GM21576 (cell line): ENCODE data around the gene KCNN2.

ENCODE experiments used
- ATAC-seq: cut with Tn5 transposase; IDR thresholded peaks from one replicate; pipeline ENCODE4 v1.9.1; 2021; ENCODE audit warnings: mild to moderate bottlenecking, moderate library complexity; ENCODE audit not compliant: unreplicated experiment

Gene KCNN2

DNA sequence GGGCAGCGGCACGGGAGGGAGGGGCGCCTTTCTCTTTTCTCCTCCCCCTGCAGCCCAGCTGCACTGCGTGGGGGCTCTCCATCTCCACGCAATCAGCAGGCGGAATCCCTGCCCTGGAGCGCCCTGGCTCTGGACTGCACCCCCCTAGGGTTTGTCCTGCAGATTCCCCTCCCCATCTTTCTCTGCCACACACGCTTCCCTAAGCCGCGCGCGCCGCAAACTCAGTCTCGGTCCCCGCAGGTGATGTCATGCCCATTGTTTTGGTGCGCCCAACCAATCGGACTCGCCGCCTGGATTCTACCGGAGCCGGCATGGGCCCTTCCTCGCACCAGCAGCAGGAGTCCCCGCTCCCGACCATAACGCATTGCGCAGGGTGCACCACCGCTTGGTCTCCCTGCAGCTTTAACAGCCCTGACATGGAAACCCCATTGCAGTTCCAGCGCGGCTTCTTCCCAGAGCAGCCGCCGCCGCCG, at the start of gene KCNN2:
Gene KCNN2 (plus strand): TSS at position 347 of the 473 bp plus-strand sequence. CDS start 70 bp downstream, at position 417.
- ATAC-seq, result peak; percentile 62

DNA sequence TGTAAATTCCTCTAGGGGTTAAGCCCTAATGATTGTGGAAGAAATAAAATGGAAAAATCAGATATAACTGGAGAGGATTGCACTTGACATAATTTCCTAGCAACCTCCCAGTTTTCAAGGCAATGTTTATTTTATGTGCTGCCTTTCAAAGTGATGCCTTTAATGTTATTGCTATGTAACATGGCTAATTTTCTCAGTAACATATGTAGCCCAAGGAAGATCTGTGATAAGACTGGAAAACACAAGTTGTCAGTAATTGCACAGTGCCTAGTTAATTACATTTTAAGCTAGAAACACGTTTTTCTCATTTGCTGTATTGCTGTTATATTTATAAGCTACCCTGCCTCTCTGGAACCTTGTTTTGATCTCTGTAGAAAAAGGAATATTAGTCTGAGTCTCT, 49.2 kb upstream of the KCNN2 start:
- no peak for ATAC-seq

DNA sequence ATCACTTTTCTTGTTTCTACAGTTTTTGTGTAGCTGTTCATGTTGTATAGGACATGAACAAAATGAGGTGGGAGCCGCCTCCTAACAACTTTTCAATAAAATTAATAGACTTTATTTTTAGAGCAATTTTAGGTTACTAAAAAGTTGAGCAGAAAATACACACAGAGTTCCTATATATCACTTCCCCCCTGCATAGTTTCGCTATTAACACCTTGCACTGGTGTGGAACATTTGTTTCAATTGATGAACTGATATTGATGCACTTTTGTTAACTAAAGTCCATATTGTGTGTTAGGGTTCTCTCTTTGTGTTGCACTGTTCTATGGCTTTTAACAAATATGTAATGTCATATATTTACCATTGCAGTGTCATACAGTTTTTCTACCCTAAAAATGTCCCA, 47.8 kb upstream of the KCNN2 start:
- no peak for ATAC-seq

DNA sequence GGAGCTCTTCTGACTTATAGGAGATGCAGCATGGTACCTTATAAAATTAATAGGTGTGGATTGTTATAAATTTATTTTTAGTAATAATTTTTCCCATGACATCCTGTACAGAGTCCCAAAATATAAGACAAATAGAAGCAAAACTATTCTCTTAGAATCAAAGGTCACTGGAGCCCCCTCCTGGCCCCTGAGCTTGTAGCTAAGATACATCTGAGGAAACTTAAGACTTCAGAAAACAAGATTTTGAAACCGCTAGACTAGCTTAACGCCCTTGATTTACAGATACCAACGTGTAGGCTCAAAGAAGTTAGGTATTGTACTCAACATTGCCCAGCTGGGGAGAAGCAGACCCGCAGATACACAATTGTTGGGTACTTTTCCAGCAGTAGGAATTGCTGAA, 45.7 kb upstream of the KCNN2 start:
- no peak for ATAC-seq

DNA sequence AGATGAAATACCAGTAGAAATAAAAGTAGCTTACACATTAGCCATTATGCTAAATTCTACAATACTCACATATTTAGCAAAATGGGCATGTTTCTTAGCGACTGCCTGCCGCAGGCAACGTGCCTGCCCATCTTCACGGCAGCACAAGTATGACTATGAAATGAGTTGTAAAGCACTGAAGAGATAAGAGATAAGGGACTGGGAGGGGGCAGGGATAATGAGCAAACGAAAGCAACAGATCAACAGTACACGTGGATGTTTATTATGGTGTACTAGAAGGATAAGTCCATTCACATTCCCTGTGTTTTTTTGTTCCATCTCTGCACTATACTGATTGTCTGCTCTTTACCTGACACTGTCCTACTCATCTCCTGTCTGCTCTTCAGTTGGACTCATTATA, 44.1 kb upstream of the KCNN2 start:
- no peak for ATAC-seq

DNA sequence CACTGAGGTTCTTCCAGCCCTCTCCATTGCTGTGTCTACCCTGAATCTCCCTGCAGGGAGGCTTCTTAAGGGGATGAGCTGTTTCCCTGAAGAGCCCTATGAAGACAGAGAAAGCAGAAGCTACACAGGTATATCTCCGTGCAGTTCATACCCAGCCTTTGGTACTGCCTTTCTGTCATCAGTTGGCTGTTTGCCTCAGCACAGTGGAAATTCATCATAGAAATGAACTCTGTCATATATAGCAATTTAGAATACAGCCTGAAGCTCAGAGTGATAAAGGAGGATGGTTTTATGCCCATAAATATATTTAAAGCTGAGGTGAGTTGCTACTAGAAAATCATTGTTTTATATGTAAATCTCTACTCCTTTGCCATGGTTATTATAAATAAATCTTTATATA, 42.6 kb upstream of the KCNN2 start:
- no peak for ATAC-seq

DNA sequence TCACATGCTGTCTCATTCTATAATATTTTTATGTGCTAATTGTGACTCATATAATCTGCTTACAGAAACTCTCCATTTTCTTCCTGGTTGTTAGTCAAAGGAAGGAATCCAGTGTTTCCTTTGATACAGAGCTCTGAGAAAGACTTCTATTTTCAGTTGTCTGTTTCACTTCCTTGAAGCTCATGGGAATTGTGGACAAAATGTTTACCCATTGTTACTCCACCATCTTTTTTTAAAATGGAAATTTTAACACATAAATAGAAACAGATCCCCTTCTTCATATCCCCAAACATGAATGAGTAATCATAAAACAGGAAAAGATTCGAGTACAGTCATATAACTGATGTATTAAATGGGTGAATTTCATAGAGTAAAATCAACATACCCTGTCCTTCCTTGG, 42.0 kb upstream of the KCNN2 start:
- no peak for ATAC-seq

DNA sequence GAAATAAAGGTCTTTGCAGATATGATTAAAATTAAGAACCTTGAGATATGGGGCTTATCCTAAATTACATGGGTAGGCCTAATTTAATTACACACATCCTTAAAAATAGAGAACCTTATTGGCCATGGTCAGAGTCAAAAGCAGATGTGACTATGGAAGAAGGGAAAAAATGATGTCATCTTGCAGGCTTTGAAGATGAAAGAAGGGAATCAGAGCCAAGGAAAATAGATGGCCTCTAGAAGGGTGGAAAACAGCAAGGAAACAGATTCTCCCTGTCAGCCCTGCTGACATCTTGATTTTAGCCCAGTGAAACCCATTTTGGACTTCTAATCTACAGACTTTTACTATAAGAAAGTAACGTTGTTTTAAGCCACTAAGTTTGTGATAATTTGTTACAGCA, 37.6 kb upstream of the KCNN2 start:
- no peak for ATAC-seq

DNA sequence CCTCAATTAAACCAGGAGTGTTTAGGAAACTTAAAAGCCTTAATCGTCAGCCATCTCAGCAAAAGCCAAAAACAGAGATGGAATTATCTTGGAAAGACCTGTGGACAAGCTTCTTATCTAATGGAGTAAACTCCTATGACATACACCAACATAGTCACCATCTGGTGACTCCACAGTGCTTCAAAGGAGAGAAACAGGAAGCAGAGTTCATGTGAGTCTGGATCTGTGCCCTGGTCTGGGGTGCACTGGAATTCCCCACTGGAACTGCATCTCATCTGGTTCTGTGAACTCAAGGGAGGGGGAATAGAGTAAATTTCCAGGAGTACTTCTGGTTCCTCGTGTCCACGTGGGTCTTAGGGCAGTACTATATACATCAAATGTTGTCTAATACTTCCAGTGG, 36.3 kb upstream of the KCNN2 start:
- ATAC-seq, result no peak

DNA sequence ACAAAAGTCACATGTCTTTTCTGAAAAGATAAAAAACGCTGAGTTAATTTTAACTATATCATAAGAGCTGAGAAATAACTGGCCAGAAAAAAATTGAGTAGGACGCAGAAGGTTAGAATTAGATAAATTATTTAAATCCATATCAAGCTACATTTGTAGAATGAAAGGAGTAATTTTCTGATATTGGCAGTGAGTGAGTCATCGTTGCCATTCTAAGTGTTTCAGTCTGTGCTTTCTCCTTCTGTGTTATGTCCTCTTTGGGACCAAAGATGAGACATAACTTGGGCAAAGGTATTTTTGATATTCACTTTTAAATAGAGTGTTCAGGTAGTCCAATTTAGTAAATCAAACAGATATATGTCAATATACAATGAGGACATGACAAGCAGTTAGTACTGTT, 34.4 kb upstream of the KCNN2 start:
- no peak for ATAC-seq

DNA sequence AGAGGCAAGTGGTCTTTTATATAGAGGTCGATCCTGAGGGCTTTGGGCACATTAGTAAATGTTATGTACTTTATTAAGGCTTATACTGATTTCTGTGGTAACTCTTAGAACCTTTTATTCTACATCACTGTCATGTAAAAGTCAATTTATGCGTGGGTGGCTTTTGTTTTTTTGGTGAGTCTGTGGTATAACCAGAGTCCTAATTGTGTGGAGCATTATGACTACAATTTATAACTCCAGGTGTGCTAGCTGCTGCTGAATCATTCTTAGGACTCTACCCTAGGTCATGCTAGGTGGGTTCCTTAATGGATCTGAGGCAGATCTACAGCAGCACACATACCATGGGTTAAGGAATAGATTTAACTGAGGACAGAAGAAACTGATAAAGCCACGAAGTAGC, 33.9 kb upstream of the KCNN2 start:
- no peak for ATAC-seq

DNA sequence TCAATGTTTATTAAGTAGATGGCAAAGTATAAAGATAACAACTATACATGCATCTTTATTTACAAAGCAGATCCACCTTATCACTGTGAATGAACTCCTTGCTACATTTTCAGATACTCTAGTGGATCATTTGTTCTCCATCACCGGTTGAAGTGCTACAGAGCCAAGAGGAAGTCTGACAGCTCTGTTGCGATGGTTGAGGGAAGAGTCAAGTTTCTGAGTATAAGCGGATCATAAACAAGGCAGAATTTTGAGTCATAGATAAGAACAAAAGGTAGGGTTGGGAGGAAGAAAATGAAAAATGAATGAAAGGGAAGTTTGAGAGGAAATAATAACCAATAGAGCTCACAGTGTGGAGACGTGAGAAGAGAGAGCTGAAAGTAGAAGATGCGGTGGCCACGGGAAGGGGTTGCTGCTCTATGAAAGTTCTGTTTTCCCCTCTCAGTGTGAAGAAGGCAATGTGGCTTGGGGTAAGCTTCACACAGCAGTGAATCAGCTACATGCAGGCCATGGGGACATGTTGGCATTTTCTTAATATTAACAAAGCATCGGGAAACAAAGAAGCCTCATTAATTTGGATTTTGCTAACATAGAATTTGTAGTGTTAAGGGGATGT, 30.8 kb upstream of the KCNN2 start:
- no peak for ATAC-seq

DNA sequence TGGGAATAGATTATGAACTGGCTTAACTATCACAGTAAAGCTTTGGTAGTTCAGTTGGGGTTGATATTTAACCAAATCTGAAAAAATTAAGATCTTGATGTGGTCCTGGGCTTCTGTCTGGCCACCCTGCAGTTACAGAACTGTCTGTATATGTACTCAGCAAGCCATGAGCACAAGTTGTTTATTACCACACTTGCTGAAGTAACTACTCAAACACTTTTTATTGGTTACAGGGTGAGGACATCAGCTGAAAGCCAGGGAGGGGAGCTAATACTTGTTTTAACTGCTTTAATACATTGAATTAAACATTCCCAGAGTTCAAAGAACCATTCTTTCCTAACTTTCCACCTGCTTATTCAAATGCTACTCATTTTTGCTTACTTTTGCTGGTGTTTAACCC, 29.4 kb upstream of the KCNN2 start:
- no peak for ATAC-seq

DNA sequence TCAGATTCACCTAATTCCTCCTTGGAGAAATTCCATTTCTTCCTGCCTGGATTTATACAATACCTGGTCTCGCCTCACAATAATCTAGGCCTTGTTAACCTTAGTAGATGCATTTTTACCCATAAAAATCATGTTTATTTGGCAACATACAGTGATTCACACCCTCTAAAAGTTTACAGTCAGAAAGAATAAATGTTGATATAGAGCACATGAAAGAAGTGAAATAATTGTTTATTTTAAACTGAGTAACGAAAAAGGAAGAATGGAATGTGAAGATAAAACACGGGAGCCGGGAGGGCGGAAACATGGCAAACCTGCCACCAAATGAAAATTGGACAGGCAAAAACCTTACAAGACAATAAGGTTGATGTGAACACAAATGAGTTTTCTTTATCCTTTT, 28.9 kb upstream of the KCNN2 start:
- no peak for ATAC-seq

DNA sequence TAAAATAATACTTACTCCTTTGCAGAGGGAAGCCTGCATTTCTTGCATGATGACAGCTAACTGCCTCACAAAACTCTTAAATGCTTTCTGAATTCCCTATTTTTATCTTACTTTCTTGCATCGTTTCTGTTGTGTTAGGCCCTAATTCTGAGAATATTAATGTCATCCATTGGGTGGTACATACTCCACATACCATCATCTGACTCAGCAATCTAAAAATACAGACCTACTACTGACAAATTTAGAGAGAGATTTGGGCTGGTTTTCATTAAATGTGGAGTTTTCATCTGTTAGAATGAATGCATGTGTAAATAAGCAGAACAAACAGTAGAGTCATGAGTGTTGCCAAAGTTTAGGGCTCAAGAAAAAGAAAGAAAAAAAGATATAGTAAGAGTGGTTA, 26.5 kb upstream of the KCNN2 start:
- ATAC-seq, result no peak

DNA sequence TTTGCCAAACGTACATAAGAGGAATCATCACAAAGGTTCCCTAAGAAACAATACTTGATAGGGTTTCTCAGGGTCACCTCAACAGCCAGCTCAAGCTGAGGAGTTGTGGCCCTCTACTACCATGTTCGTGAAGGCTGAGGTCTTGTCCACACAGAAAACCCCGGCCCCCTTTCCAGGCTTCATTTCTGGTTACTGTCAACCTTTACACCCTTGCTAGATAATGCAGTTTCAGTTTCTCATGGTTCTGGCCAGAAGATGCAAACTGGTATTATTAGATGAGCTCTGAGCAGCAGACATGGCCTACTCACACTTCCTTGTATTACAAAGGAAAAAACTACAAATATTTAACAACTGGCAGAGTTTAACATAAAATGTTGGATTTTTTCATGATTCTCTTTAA, 22.8 kb upstream of the KCNN2 start:
- no peak for ATAC-seq

DNA sequence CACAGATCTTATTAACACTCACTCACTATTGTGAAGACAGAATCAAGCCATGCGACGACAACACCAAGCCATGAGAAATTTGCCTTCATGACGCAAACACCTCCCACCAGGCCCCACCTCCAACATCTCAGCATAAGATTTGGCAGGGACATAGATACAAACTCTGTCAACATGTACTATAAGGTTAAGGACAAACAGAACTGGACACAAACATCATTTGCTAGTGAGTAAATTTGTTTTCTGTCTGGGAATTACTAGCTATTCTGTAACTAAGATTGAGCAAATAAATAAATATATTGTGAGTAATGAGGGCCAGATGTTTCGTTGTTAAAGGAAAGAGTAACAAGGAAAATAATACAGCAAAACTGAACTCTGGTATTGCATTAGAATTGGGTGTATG, 15.7 kb upstream of the KCNN2 start:
- ATAC-seq, result no peak

DNA sequence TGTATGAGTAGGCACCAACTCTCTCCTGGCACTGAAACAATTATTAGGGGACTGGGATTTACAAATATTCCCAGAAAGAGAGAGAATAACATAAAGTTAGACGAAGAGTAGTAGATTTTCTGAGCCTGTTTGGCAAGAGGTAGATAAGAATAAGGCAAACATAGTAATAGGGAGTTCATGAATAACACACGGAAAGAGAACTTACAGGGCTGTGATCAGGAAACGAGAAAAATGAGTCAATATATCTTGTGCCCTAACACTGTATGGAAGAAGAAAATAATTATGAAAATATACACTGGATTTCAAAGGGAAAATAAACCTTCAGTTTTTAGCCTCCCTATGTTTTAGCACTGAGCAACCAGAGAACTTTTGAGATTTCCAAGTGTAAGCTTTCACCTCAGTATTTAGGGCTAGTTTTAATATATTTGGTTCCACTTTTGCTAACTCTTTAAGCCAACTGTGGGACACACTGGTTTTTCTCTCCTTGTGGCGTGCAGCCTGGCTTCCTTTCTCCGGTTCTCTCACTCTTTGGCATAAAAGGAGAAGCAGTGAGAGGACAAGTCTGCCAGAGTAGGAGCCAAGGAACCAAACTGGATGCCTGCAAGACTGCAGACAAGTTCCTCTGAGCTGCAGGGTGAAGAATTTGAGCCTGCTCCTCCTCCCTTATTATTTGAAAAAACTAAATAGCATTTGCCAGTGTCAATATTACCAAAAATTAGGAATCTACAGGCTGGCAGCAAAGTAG, 6.6 kb upstream of the KCNN2 start:
- ATAC-seq, result no peak

DNA sequence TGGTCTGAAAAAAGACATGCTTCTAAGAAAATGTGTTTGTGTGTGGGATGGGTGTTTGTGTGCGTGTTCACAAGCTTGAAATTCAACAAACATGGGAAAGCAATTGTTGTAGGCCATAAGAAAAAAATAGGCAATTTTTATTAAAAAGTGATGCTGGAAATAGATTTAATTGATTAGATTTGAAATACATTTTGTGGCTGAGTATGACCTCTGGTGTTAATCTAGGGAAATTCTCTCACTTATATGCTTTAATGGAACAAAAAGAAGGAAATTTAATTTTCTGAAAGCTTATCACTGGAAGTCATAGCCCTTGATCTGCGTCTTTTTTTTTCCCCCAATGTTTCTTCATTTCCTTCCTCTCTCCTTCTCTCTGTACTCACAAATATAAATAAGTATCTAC, 3.5 kb upstream of the KCNN2 start:
- ATAC-seq, result no peak

DNA sequence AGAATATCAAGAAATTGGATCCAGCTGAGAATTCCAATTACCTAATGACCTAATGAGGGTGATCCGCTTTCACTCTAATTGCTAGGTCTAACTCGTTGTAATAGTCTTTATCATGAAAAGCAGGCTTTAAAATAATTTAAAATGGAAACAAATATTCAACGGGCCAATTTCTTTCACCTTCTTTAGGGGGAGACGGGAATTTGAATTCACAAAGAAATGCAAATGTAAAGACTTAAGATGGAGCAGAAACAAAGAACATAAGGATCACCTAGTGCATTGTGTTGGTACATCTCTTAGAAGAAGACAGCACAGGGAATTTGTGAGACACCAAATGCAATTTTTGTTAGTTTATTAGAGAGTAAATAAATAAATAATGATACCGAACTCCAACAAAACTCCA, 1.5 kb upstream of the KCNN2 start:
- ATAC-seq, result no peak

DNA sequence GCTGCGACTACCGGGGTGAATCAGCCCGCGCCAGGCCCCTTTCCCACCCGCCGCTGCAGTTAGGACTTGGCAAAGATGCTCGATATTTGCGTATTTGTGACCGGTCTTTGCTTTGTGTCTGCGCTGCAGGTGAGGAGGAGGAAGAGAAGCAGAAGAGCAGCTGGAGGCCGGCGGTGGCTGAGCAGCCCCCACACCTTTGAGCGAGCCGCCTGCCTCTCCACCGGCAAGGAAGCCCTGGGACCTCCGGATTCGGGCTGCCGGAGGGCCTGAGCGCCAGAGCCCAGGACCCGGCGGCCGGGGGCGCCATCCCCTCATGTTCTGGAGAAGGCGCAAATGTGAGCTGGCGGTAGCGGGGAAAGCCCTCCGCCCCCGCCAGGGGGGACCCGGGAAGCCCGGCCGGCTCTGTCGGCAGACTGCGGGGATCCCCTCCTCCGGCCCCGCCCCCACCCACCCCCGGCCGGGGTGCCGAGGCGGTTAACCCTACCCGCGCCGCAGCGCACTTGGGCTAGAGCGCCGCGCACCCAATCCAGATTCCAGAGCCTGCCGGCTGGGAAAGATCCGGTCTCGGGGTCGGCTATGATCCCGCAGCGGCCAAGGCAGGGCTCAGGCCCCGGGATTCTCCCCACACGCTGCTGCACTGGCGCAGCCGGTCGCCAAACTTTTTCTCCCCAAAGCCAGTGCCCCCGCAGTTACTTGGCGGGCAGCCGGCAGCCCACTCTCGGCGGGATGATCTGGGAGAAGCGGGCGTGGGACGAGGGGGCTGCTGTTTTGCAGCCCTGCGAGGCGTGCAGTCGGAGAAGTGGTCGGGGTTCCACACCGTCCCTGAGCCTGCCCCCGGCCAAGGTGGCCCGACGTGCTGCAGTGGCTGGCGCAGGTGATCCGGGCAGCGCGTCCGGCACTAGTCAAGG, 800 bp upstream of the KCNN2 start:
- peak; percentile 44 for ATAC-seq
